K562 (cell line): Measurements from ENCODE around the gene COMMD4. TPM values are rescaled to one million over a fixed set of nuclear protein-coding genes. Genes with fewer than 3 reads are reported as not detected.

Experiments
- HLTF ChIP-seq: fragments of 450-650 bp; IDR thresholded peaks from 2 replicates; pipeline ENCODE4 v1.6.1; 2016
- LARP7 ChIP-seq: fragments of 450-650 bp; IDR thresholded peaks from 2 replicates; pipeline ENCODE4 v1.6.1; 2016
- MXI1 ChIP-seq: IDR thresholded peaks from 2 replicates; pipeline ENCODE4 v1.6.1; 2011; ENCODE audit warnings: low read depth, mild to moderate bottlenecking, improper control_type of control experiment, low read length
- NELFE ChIP-seq: IDR thresholded peaks from 2 replicates; pipeline ENCODE4 v1.6.1; 2011; ENCODE audit warnings: mild to moderate bottlenecking; ENCODE audit not compliant: insufficient read depth, insufficient read length
- NFXL1 ChIP-seq: fragments of 450-650 bp; formaldehyde crosslinking; IDR thresholded peaks from 2 replicates; pipeline ENCODE4 v1.4.0; 2021; ENCODE audit warnings: mild to moderate bottlenecking
- NR2C1 ChIP-seq, 2 experiments: fragments of 450-650 bp; IDR thresholded peaks; 2 replicates each; pipeline ENCODE4 v1.6.1; 2017; ENCODE audit warnings: mild to moderate bottlenecking in 2 of 2, antibody characterized with exemption in 1 of 2, inconsistent platforms in 1 of 2, missing compliant biosample characterization in 1 of 2, missing genetic modification characterization in 1 of 2
- PHB ChIP-seq: fragments of 250-450 bp; sonication (Bioruptor Pico); IDR thresholded peaks from 2 replicates; pipeline ENCODE4 v1.5.0; 2021
- PHF21A ChIP-seq: fragments of 450-650 bp; IDR thresholded peaks from 2 replicates; pipeline ENCODE4 v1.6.1; 2017; ENCODE audit warnings: low read depth, borderline replicate concordance
- RBFOX2 ChIP-seq: fragments of 200-400 bp; formaldehyde crosslinking; IDR thresholded peaks from 2 replicates; pipeline ENCODE4 v1.6.1; 2017; ENCODE audit warnings: low read depth, mild to moderate bottlenecking, low read length, moderate library complexity
- TAF1 ChIP-seq: IDR thresholded peaks from 2 replicates; pipeline ENCODE4 v1.6.1; 2011; ENCODE audit warnings: mild to moderate bottlenecking, low read length, moderate library complexity; ENCODE audit not compliant: insufficient read depth, control insufficient read depth, severe bottlenecking; ENCODE audit errors: extremely low read depth
- TCF7 ChIP-seq: sonication (generic); IDR thresholded peaks from 2 replicates; pipeline ENCODE4 v1.6.1; 2016; ENCODE audit warnings: antibody characterized with exemption, borderline replicate concordance
- TCFL5 ChIP-seq: fragments of 250-450 bp; sonication (Bioruptor Pico); conservative IDR thresholded peaks from 2 replicates; pipeline ENCODE4 v1.6.1; 2021; ENCODE audit warnings: mild to moderate bottlenecking, moderate library complexity, matching md5 sums
- ZBED1 ChIP-seq: IDR thresholded peaks from 2 replicates; pipeline ENCODE4 v1.6.1; 2014
- ZBTB1 ChIP-seq: sonication (generic); formaldehyde crosslinking; IDR thresholded peaks from 2 replicates; pipeline ENCODE4 v1.8.1; 2023; ENCODE audit warnings: missing genetic modification reagents, low read depth, mild to moderate bottlenecking, borderline replicate concordance
- ZNF12 ChIP-seq: sonication (generic); formaldehyde crosslinking; IDR thresholded peaks from 2 replicates; pipeline ENCODE4 v1.4.0; 2020; ENCODE audit warnings: mild to moderate bottlenecking, missing genetic modification reagents
- polyA plus RNA-seq, 8 experiments: library from polyadenylated mRNA; depleted of rRNA in 4 of 8; stranded (reverse) in 5 of 8; unstranded in 3 of 8; fragments of >200 nt; fragmentation: Nextera tagmentation in 2 of 8; fragmentation: Illumina TruSeq in 1 of 8; extraction: Ambion mirVana in 2 of 8; extraction: Trizol in 1 of 8; gene quantifications; 2 replicates each; pipeline versions ENCODE4 v1.2.1 to v1.2.3, GENCODE V29; 2011 to 2014; ENCODE audit warnings: inconsistent platforms in 1 of 8, missing spikeins in 1 of 8
- total RNA-seq, 7 experiments: library from RNA; depleted of rRNA in 6 of 7; stranded (reverse); fragments of >200 nt in 6 of 7; fragmentation: Illumina TruSeq in 2 of 7; extraction: Trizol in 2 of 7; gene quantifications; 2 replicates each; pipeline versions ENCODE4 v1.2.1 to v1.2.3, GENCODE V29; 2011 to 2021; ENCODE audit warnings: low replicate concordance in 1 of 7
- TF ChIP-seq, protein P1 (sequence below): fragments of 200-800 bp; sonication (Bioruptor generic); IDR thresholded peaks from 2 replicates; pipeline ENCODE4 v1.6.1; 2017; ENCODE audit warnings: missing genetic modification characterization, missing compliant biosample characterization
- TF ChIP-seq, protein P2 (sequence below): sonication (generic); formaldehyde crosslinking; IDR thresholded peaks from 2 replicates; pipeline ENCODE4 v1.8.1; 2022; ENCODE audit warnings: missing genetic modification reagents
- TF ChIP-seq, protein P3 (sequence below): fragments of 250-450 bp; sonication (Bioruptor Pico); IDR thresholded peaks from 2 replicates; pipeline ENCODE4 v1.5.0; 2021
- TF ChIP-seq, protein P4 (sequence below): sonication (generic); formaldehyde crosslinking; IDR thresholded peaks from 2 replicates; pipeline ENCODE4 v1.8.1; 2023; ENCODE audit warnings: mild to moderate bottlenecking, missing genetic modification reagents
- TF ChIP-seq, protein P5 (sequence below), 2 experiments: fragments of 250-450 bp in 1 of 2; fragments of 450-650 bp in 1 of 2; sonication (Bioruptor Pico) in 1 of 2; IDR thresholded peaks; 2 replicates each; pipeline versions ENCODE4 v1.6.1 to v1.8.0; 2016 to 2021; ENCODE audit warnings: mild to moderate bottlenecking in 2 of 2, moderate library complexity in 2 of 2, missing compliant biosample characterization in 1 of 2, missing genetic modification characterization in 1 of 2
- TF ChIP-seq, protein P6 (sequence below): sonication (generic); IDR thresholded peaks from 2 replicates; pipeline ENCODE4 v1.6.1; 2016

Gene COMMD4
- total and polyA plus RNA-seq, 9 of the 15 experiments (the other 6 are each of a cell fraction or from before 2014, with no cell fraction given), result 20.4 to 140 (median 63.9) TPM

DNA sequence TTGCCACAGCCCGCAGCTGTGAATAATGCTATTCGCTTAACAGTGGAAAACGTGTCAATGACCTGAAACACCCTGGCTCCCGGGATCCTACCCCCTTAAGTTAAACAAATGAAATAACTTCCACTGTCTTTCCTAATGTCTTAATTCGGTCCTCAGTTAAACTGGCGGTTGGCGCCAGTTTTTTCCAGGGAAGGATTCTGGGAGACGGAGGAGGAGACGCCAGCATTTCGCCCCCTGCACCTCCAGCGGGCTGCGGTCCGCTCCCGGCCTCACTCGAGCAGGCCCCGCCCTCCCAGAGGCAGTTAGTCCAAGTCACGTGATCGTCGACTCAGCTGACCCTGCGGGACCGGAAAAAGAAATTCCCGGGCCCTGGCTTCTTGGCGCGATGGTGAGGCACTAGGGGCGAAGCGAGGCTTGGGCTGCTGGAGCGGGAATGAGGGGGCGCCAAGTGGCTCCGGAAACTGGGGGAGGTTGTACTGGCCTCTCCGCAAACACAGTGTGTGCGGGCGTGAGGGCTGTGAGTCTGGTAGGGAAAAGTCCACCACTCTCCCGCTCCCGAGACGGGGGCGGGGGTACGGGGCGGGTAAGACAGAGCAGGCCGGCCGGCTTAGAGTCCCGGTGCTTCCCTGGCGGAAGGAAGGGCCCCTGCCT is at the start of gene COMMD4 (continued):
- TF ChIP-seq, protein P1, sequence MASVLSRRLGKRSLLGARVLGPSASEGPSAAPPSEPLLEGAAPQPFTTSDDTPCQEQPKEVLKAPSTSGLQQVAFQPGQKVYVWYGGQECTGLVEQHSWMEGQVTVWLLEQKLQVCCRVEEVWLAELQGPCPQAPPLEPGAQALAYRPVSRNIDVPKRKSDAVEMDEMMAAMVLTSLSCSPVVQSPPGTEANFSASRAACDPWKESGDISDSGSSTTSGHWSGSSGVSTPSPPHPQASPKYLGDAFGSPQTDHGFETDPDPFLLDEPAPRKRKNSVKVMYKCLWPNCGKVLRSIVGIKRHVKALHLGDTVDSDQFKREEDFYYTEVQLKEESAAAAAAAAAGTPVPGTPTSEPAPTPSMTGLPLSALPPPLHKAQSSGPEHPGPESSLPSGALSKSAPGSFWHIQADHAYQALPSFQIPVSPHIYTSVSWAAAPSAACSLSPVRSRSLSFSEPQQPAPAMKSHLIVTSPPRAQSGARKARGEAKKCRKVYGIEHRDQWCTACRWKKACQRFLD (CRISPR knock-in tag), result no peak
- no peak for TF ChIP-seq PHB
- TF ChIP-seq ZBTB1 (CRISPR knock-in tag), result no peak; the same call in 1 of the 2 replicates
- TF ChIP-seq, protein P2, sequence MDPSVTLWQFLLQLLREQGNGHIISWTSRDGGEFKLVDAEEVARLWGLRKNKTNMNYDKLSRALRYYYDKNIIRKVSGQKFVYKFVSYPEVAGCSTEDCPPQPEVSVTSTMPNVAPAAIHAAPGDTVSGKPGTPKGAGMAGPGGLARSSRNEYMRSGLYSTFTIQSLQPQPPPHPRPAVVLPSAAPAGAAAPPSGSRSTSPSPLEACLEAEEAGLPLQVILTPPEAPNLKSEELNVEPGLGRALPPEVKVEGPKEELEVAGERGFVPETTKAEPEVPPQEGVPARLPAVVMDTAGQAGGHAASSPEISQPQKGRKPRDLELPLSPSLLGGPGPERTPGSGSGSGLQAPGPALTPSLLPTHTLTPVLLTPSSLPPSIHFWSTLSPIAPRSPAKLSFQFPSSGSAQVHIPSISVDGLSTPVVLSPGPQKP (CRISPR knock-in tag), result no peak
- TF ChIP-seq LARP7, result no peak
- TF ChIP-seq NELFE, result no peak
- TF ChIP-seq HLTF, result 0 out of 2 replicates have a peak, but pooled peaks have one; percentile 52
- TF ChIP-seq, protein P3, sequence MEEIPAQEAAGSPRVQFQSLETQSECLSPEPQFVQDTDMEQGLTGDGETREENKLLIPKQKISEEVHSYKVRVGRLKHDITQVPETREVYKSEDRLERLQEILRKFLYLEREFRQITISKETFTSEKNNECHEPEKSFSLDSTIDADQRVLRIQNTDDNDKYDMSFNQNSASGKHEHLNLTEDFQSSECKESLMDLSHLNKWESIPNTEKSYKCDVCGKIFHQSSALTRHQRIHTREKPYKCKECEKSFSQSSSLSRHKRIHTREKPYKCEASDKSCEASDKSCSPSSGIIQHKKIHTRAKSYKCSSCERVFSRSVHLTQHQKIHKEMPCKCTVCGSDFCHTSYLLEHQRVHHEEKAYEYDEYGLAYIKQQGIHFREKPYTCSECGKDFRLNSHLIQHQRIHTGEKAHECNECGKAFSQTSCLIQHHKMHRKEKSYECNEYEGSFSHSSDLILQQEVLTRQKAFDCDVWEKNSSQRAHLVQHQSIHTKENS (CRISPR knock-in tag), result no peak
- TF ChIP-seq, protein P4, sequence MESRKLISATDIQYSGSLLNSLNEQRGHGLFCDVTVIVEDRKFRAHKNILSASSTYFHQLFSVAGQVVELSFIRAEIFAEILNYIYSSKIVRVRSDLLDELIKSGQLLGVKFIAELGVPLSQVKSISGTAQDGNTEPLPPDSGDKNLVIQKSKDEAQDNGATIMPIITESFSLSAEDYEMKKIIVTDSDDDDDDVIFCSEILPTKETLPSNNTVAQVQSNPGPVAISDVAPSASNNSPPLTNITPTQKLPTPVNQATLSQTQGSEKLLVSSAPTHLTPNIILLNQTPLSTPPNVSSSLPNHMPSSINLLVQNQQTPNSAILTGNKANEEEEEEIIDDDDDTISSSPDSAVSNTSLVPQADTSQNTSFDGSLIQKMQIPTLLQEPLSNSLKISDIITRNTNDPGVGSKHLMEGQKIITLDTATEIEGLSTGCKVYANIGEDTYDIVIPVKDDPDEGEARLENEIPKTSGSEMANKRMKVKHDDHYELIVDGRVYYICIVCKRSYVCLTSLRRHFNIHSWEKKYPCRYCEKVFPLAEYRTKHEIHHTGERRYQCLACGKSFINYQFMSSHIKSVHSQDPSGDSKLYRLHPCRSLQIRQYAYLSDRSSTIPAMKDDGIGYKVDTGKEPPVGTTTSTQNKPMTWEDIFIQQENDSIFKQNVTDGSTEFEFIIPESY, result no peak
- no peak for TF ChIP-seq TCFL5
- peak; percentile 44; the same call in 1 of the 2 replicates for TF ChIP-seq TCF7
- TF ChIP-seq, protein P5, sequence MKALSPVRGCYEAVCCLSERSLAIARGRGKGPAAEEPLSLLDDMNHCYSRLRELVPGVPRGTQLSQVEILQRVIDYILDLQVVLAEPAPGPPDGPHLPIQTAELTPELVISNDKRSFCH (CRISPR knock-in tag; IDR thresholded peaks at IDR 0.05), result no peak
- TF ChIP-seq, protein P5 (tag; IDR thresholded peaks at IDR 0.05), result no peak
- TF ChIP-seq PHF21A, result no peak
- TF ChIP-seq MXI1, result no peak
- peak; percentile 78 for TF ChIP-seq TAF1
- peak; percentile 87 for TF ChIP-seq RBFOX2
- no peak for TF ChIP-seq ZBED1
- TF ChIP-seq, protein P6, sequence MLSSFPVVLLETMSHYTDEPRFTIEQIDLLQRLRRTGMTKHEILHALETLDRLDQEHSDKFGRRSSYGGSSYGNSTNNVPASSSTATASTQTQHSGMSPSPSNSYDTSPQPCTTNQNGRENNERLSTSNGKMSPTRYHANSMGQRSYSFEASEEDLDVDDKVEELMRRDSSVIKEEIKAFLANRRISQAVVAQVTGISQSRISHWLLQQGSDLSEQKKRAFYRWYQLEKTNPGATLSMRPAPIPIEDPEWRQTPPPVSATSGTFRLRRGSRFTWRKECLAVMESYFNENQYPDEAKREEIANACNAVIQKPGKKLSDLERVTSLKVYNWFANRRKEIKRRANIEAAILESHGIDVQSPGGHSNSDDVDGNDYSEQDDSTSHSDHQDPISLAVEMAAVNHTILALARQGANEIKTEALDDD, result no peak
- no peak for TF ChIP-seq NFXL1 (CRISPR knock-in tag)
- TF ChIP-seq NR2C1 (IDR thresholded peaks at IDR 0.05), result peak; percentile 60
- no peak; the same call in 1 of the 2 replicates for TF ChIP-seq NR2C1 (tag; IDR thresholded peaks at IDR 0.05)
- no peak for TF ChIP-seq ZNF12 (CRISPR knock-in tag)
